ENCODE measurements around the gene TNFAIP6.

- TF ChIP-seq PHF8 (conservative IDR thresholded peaks at IDR 0.05; ENCODE audit: low read depth, low read length): no peak
- TF ChIP-seq, protein P1, sequence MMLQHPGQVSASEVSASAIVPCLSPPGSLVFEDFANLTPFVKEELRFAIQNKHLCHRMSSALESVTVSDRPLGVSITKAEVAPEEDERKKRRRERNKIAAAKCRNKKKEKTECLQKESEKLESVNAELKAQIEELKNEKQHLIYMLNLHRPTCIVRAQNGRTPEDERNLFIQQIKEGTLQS (IDR thresholded peaks at IDR 0.05; ENCODE audit: insufficient read depth, low read depth, low read length): no peak
- TF ChIP-seq CTCF (IDR thresholded peaks at IDR 0.05; ENCODE audit: control extremely low read depth in 1 of 3, insufficient read depth in 1 of 3, low read depth in 1 of 3, low read length in 3 of 3): no peak
- TF ChIP-seq CHD1 (IDR thresholded peaks at IDR 0.05; ENCODE audit: low read depth, low read length): no peak
- TF ChIP-seq BCL11A (IDR thresholded peaks at IDR 0.05; ENCODE audit: low read depth in 2 of 2, low read length in 2 of 2): no peak
- TF ChIP-seq SIX5 (IDR thresholded peaks at IDR 0.05; ENCODE audit: low read depth, low read length): no peak
- TF ChIP-seq MAFK (IDR thresholded peaks at IDR 0.05; ENCODE audit: low read depth, low read length): no peak
- no peak for TF ChIP-seq RBBP5 (IDR thresholded peaks at IDR 0.05; ENCODE audit: borderline replicate concordance, low read depth, low read length)
- TF ChIP-seq EZH2 (IDR thresholded peaks at IDR 0.05; ENCODE audit: low read depth, low read length, severe bottlenecking): no peak
- no peak for TF ChIP-seq RNF2 (IDR thresholded peaks at IDR 0.05; ENCODE audit: borderline replicate concordance, low read depth, low read length, missing control alignments, poor library complexity, severe bottlenecking)
- TF ChIP-seq RAD21 (IDR thresholded peaks at IDR 0.05 in 1 of 2, conservative IDR thresholded peaks at IDR 0.05 in 1 of 2; ENCODE audit: low read depth in 2 of 2, low read length in 2 of 2): no peak
Measured at GRCh38 chr2:151380580-151381235, 23.3 kb downstream of the TNFAIP6 start.

Data from H1 (cell line).